Body of pancreas (tissue), 4 donors: ENCODE data around the gene FIG4. TPM values are rescaled to one million over a fixed set of nuclear protein-coding genes. Genes with fewer than 3 reads are reported as not detected.

Source experiments
- ATAC-seq: fragments of 150-250 bp; one replicate; pipeline ENCODE4 v1.9.1; 2016
- DNase-seq, 4 donors: peaks; one replicate each; pipeline ENCODE4 v3.0.0-alpha.2; 2019
- H3K27ac ChIP-seq, 4 donors: fragments of 200-600 bp; sonication (generic); 1 replicate in 3 of 4; 2 replicates in 1 of 4; pipeline versions ENCODE4 v1.5.1 to v1.6.1; 2016 to 2019; ENCODE audit warnings: mild to moderate bottlenecking in 1 of 4, mixed read lengths in 1 of 4, moderate library complexity in 1 of 4
- H3K27me3 ChIP-seq, 2 donors: fragments of 200-600 bp; sonication (generic); one replicate each; pipeline ENCODE4 v1.6.0; 2016; ENCODE audit warnings: mild to moderate bottlenecking in 1 of 2
- H3K36me3 ChIP-seq, 2 donors: fragments of 200-600 bp; sonication (generic); replicated peaks in 1 of 2; 2 replicates each; pipeline ENCODE4 v1.5.1; 2016; ENCODE audit warnings: low read depth in 2 of 2; ENCODE audit not compliant: insufficient read depth in 1 of 2
- H3K4me1 ChIP-seq: fragments of 200-600 bp; sonication (generic); one replicate; pipeline ENCODE4 v1.6.0; 2016
- H3K4me3 ChIP-seq, 2 donors: fragments of 200-600 bp; sonication (generic); 1 replicate in 1 of 2; 2 replicates in 1 of 2; pipeline ENCODE4 v1.5.1; 2016 to 2019
- H3K9me3 ChIP-seq, 3 donors: fragments of 200-600 bp; sonication (generic); 1 replicate in 2 of 3; 2 replicates in 1 of 3; pipeline ENCODE4 v1.5.1; 2016
- POLR2A ChIP-seq, 3 donors: fragments of 450-650 bp; IDR thresholded peaks; one replicate each; pipeline ENCODE4 v1.6.1; 2016; ENCODE audit warnings: antibody characterized with exemption in 3 of 3, mild to moderate bottlenecking in 2 of 3
- WGBS, 2 donors: methylation state at CpG; one replicate each; pipeline ENCODE4 v1.1.5; 2017; 5-methylcytosine and 5-hydroxymethylcytosine counted together
- intact Hi-C: fragments of 100-400 bp; cut with DNase I; formaldehyde crosslinking; loops from one replicate; pipeline ENCODE4 v1.15.1; 2023
- total RNA-seq, 2 donors: library from RNA; depleted of rRNA; stranded (reverse); fragments of >200 nt; gene quantifications; one replicate each; pipeline ENCODE4 v1.1.0, GENCODE V29; 2016
- TF ChIP-seq, protein P1 (sequence below), 7 experiments: fragments of 450-650 bp in 4 of 7; fragments of 200-600 bp in 3 of 7; sonication (generic) in 3 of 7; IDR thresholded peaks; one replicate each; pipeline ENCODE4 v1.5.1; 2016 to 2019; ENCODE audit warnings: antibody characterized with exemption in 7 of 7

Gene FIG4
- total RNA-seq, 2 donors from 2014 or later = 9.3 to 24.7 TPM

DNA sequence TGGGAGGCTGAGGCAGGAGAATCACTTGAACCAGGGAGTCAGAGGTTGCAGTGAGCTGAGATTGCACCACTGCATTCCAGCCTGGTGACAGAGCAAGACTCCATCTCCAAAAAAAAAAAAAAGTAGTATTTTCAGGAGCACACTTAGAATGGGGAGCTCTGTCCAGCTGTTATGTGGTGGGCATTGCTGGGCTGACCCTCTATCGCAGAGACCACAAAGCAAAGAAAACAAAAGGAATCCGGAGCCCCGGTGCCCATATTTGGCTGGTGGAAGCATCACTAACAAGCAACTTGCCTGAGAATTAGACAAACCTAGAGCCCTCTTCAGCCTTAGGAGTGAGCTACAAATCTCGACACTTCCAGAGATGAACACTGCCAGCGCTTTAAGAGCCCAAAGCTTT lies 149.7 kb downstream of the FIG4 start:
- DNase-seq = no peak
- Histone ChIP-seq H3K9me3 (no peaks in the 10 kb centered on the region), H3K4me3 (no peak overlapping the region), H3K4me1 (no peaks in the 10 kb centered on the region), H3K27me3 (no peaks in the 10 kb centered on the region), H3K27ac (no peak overlapping the region), H3K36me3 (no peaks in the 10 kb centered on the region)
- intact Hi-C loops = no loop called here
- no peak for ATAC-seq
- no peak for TF ChIP-seq POLR2A (IDR thresholded peaks at IDR 0.05)
- TF ChIP-seq, protein P1, sequence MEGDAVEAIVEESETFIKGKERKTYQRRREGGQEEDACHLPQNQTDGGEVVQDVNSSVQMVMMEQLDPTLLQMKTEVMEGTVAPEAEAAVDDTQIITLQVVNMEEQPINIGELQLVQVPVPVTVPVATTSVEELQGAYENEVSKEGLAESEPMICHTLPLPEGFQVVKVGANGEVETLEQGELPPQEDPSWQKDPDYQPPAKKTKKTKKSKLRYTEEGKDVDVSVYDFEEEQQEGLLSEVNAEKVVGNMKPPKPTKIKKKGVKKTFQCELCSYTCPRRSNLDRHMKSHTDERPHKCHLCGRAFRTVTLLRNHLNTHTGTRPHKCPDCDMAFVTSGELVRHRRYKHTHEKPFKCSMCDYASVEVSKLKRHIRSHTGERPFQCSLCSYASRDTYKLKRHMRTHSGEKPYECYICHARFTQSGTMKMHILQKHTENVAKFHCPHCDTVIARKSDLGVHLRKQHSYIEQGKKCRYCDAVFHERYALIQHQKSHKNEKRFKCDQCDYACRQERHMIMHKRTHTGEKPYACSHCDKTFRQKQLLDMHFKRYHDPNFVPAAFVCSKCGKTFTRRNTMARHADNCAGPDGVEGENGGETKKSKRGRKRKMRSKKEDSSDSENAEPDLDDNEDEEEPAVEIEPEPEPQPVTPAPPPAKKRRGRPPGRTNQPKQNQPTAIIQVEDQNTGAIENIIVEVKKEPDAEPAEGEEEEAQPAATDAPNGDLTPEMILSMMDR (IDR thresholded peaks at IDR 0.05) = no peak
- WGBS, 2 donors = 93 to 100% methylated on average over 5 of the region's 5 CpGs

DNA sequence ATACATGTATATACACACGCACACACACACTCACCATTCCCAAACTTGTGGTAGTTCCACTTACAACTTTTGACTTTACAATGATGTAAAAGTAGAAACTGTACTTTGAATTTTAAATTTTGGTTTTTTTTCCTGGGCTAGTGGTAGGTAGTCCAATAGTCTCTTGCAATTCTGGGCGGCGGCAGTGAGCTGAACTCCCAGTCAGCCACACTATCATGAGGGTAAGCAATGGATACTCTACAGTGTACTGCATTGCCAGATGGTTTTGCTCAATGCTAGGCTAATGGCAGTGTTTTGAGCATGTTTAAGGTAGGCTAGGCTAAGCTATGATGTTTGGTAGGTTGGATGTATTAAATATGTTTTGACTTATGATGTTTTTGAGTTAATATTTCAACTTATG lies 150.8 kb downstream of the FIG4 start:
- TF ChIP-seq, protein P1 (IDR thresholded peaks at IDR 0.05) = no peak
- TF ChIP-seq POLR2A (IDR thresholded peaks at IDR 0.05) = no peak
- WGBS, 2 donors = 78 to 95% methylated on average over 3 of the region's 3 CpGs
- intact Hi-C loops = no loop called here
- no peaks in the 10 kb centered on the region for H3K9me3 ChIP-seq
- no peak for DNase-seq
- H3K4me1 ChIP-seq = no peaks in the 10 kb centered on the region
- no peaks in the 10 kb centered on the region for H3K36me3 ChIP-seq
- H3K27ac ChIP-seq = no peak overlapping the region
- H3K27me3 ChIP-seq = no peaks in the 10 kb centered on the region
- ATAC-seq = no peak
- no peak overlapping the region for H3K4me3 ChIP-seq

DNA sequence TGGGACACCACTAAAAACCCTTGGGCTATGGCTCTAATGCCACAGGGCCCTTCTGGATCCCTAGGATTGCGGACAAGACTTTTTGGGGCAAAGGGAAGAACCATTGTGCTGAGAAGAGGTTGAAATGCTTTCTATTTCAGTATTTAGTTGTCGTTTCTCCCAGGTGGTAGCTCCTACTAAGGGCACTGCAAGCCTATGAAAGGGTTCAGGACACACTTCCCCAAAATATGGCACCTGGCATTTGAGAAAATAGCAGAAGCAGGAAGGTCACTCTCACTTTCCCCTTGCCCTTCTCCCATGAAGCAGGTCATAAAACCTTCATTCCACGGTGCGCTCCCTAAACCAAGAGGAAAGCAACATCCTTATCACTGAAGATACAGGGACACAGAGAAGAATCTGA lies 161.6 kb downstream of the FIG4 start:
- H3K36me3 ChIP-seq = no peaks in the 10 kb centered on the region
- 80 to 93% methylated on average over 4 of the region's 4 CpGs for WGBS, 2 donors
- TF ChIP-seq, protein P1 (IDR thresholded peaks at IDR 0.05) = no peak
- TF ChIP-seq POLR2A (IDR thresholded peaks at IDR 0.05) = no peak
- DNase-seq (no peak), ATAC-seq (no peak)
- no peaks in the 10 kb centered on the region for H3K27me3 ChIP-seq
- no peaks in the 10 kb centered on the region for H3K4me1 ChIP-seq
- no peaks in the 10 kb centered on the region for H3K9me3 ChIP-seq
- intact Hi-C loops = no loop called here
- H3K27ac ChIP-seq = no peak overlapping the region
- H3K4me3 ChIP-seq = no peak overlapping the region

DNA sequence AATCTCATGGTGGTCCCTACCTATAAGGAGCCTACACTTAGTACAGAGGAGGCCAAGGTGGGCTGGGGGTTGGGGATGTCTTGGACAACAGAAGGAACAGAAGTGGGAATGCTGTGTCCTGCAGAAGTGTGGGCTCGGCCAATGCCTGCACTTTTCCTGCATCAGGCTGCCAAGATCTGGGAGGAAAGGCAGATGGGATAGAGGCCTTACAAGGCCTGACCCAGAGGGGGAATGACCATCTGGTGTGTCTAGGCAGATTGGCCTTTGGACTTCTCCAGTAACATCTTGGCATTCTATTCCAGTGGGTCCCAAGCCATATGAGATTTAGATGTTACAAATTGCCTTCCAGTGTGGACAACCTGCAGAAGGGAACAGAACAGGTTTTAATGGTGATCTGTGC lies 162.3 kb downstream of the FIG4 start:
- Histone ChIP-seq H3K27ac (no peak overlapping the region), H3K9me3 (no peaks in the 10 kb centered on the region), H3K27me3 (no peaks in the 10 kb centered on the region), H3K4me1 (no peaks in the 10 kb centered on the region), H3K36me3 (no peaks in the 10 kb centered on the region), H3K4me3 (no peak overlapping the region)
- DNase-seq (no peak), ATAC-seq (no peak)
- 73 to 79% methylated on average over 1 of the region's 1 CpG for WGBS, 2 donors
- TF ChIP-seq, protein P1 (IDR thresholded peaks at IDR 0.05) = no peak
- no peak for TF ChIP-seq POLR2A (IDR thresholded peaks at IDR 0.05)
- intact Hi-C loops = no loop called here

DNA sequence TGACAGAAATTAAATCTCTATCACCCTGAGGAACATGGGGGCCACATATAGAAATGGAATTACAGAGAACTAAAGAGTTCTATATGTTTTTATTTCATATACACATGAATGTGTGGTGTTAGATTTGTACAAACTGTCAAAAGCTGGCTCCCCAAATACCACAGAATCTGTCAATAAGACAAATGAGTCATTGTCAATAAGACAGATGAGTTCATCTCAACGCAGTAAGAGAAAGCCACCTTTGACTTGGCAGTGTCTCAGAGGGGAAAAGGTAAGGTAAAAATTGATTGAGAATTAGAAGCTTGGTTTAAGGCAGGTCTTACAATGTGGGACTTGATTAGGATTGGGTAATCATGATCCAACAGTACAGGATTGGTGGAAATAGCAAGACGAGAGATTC lies 162.9 kb downstream of the FIG4 start:
- Histone ChIP-seq H3K36me3 (no peaks in the 10 kb centered on the region), H3K9me3 (no peaks in the 10 kb centered on the region), H3K27ac (no peak overlapping the region), H3K4me3 (no peak overlapping the region), H3K27me3 (no peaks in the 10 kb centered on the region), H3K4me1 (no peaks in the 10 kb centered on the region)
- DNase-seq = no peak
- ATAC-seq = no peak
- TF ChIP-seq, protein P1 (IDR thresholded peaks at IDR 0.05) = no peak
- TF ChIP-seq POLR2A (IDR thresholded peaks at IDR 0.05) = no peak
- 74 to 86% methylated on average over 2 of the region's 2 CpGs for WGBS, 2 donors
- intact Hi-C loops = no loop called here
